Fibroblast of skin of scalp (primary cell): Measurements from ENCODE around the gene RPL31.
"Not testable (repeated sequence)": the region's sequence is repeated elsewhere in the genome, so short reads cannot be mapped to it uniquely, and the experiment has no call there.

ENCODE experiments used
- DNase-seq: peaks from one replicate; pipeline ENCODE4 v3.0.0-alpha.2; 2013

The RPL31 gene

GRCh38 chr2:101030866-101031554 is 28.9 kb downstream of the RPL31 start:
- no peak for DNase-seq

GRCh38 chr2:101032084-101032776 is 30.1 kb downstream of the RPL31 start:
- no peak for DNase-seq

- peak; percentile 45 for DNase-seq
Observed at GRCh38 chr2:101036562-101036961, 34.5 kb downstream of the RPL31 start.

- no peak for DNase-seq
Observed at GRCh38 chr2:101037161-101037755, 35.2 kb downstream of the RPL31 start.

- peak; percentile 31 for DNase-seq
Observed at GRCh38 chr2:101038455-101039255, 36.6 kb downstream of the RPL31 start.

- no peak for DNase-seq
Observed at GRCh38 chr2:101040072-101040471, 38.0 kb downstream of the RPL31 start.

GRCh38 chr2:101040761-101041160 is 38.7 kb downstream of the RPL31 start:
- no peak for DNase-seq

GRCh38 chr2:101041413-101041812 is 39.3 kb downstream of the RPL31 start:
- DNase-seq = no peak

GRCh38 chr2:101045330-101045729 is 43.2 kb downstream of the RPL31 start:
- no peak for DNase-seq

- no peak for DNase-seq
Observed at GRCh38 chr2:101047075-101047766, 45.1 kb downstream of the RPL31 start.

- peak; percentile 12 for DNase-seq
Observed at GRCh38 chr2:101047774-101048173, 45.7 kb downstream of the RPL31 start.

GRCh38 chr2:101048756-101049155 is 46.7 kb downstream of the RPL31 start:
- DNase-seq = no peak

- DNase-seq = not testable (repeated sequence)
Observed at GRCh38 chr2:101050886-101051285, 48.8 kb downstream of the RPL31 start.

GRCh38 chr2:101052147-101052546 is 50.1 kb downstream of the RPL31 start:
- no peak for DNase-seq

GRCh38 chr2:101053117-101053516 is 51.0 kb downstream of the RPL31 start:
- no peak for DNase-seq
